ENCODE data around the gene QTRT2. TPM values are rescaled to one million over a fixed set of nuclear protein-coding genes. Genes with fewer than 3 reads are reported as not detected.

The QTRT2 gene
- polyA plus RNA-seq (ENCODE audit: insufficient read length) = 40.3 TPM
- long read RNA-seq, donor 1, full-length matches to known transcripts = 3 of 3 reads
- long read RNA-seq, donor 1, partial matches to known transcripts = 0 of 3 reads
- long read RNA-seq, donor 1, other reads (novel, unspliced or antisense) = 0 of 3 reads
- long read RNA-seq, donor 2, full-length matches to known transcripts = 5 of 5 reads
- long read RNA-seq, donor 2, partial matches to known transcripts = 0 of 5 reads
- long read RNA-seq, donor 2, other reads (novel, unspliced or antisense) = 0 of 5 reads
- long read RNA-seq, donor 3, partial matches to known transcripts = 0 of 3 reads
- long read RNA-seq, donor 3, other reads (novel, unspliced or antisense) = 0 of 3 reads
- long read RNA-seq, donor 4 = 0 reads
- long read RNA-seq, donor 5, full-length matches to known transcripts = 4 of 4 reads
- long read RNA-seq, donor 5, partial matches to known transcripts = 0 of 4 reads
- long read RNA-seq, donor 5, other reads (novel, unspliced or antisense) = 0 of 4 reads
- long read RNA-seq, donor 6, partial matches to known transcripts = 0 of 3 reads
- long read RNA-seq, donor 6, other reads (novel, unspliced or antisense) = 0 of 3 reads
- long read RNA-seq, donor 7, partial matches to known transcripts = 0 of 2 reads
- long read RNA-seq, donor 7, other reads (novel, unspliced or antisense) = 0 of 2 reads
- long read RNA-seq, donor 8 = 0 reads

GRCh38 chr3:114056130-114057010 lies at the start of gene QTRT2, which contains the start of gene CCDC191:
Gene QTRT2, plus strand, starts transcription at chr3:114056737. Its CDS starts 8,521 bp downstream, at chr3:114065258.
Gene CCDC191, minus strand, starts transcription at chr3:114056526. Its CDS starts 60 bp downstream, at chr3:114056466.
- peak; percentile 100 for DNase-seq

GRCh38 chr3:114011059-114011797 lies 45.3 kb upstream of the QTRT2 start:
- no peak for DNase-seq

GRCh38 chr3:114014211-114014610 lies 42.3 kb upstream of the QTRT2 start:
- DNase-seq = no peak

- DNase-seq = no peak
These were observed 37.1 kb upstream of the QTRT2 start for GRCh38 chr3:114019486-114019885.

- no peak for DNase-seq
These were observed 35.6 kb upstream of the QTRT2 start for GRCh38 chr3:114020907-114021306.

DNA sequence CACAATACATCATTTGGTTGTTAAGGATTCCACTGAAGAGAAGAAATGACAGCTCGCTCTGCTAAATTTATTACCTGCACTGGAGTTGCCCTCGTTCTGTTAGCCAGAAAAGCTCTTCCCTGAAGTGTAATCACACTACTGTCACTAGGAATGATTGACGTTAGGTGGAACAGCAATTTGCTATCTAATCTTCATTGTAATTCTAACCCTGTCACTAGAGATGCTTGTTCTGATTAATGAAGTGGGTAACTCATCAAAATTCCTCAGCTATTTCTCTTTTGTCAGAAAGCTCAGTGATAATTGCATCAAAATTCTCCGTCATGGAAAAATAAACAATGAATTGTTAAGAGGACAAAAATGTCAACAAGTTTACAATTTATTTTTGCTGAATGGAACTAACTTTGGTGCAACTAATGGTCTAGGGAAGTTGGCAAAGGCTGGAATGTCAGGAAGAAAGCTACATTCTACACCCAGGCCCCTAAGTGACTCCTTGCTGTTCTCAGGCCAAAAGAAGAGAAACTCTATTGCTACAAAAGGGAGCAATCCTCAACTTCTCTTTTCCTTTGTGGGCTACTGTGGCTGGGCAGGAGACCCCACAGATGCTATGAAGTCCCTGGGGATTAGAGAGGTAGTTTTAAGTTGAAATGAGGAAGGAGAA lies 34.3 kb upstream of the QTRT2 start:
- DNase-seq = peak; percentile 37

GRCh38 chr3:114025451-114025850 lies 31.1 kb upstream of the QTRT2 start:
- no peak for DNase-seq

- no peak for DNase-seq
These were observed 30.2 kb upstream of the QTRT2 start for GRCh38 chr3:114026331-114026730.

- DNase-seq = no peak
These were observed 22.8 kb upstream of the QTRT2 start for GRCh38 chr3:114033721-114034120.

DNA sequence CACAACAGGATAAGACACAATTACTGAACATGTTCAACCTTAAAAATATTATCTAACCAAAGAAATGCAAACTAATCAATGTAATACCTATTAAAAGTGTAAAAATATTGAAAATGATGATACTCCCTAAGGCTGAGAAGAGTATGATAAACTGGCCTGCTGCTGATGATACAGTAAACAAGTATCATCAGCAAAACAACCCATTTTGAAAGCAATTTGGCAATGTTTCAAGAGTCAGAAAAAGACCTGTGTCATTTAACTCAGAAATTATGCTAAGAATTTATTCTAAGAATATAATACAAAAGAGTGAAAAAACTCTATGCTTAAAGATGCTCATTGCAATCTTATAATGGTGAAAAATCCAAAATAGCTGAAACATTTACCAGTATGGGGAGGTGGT lies 22.3 kb upstream of the QTRT2 start:
- no peak for DNase-seq

DNA sequence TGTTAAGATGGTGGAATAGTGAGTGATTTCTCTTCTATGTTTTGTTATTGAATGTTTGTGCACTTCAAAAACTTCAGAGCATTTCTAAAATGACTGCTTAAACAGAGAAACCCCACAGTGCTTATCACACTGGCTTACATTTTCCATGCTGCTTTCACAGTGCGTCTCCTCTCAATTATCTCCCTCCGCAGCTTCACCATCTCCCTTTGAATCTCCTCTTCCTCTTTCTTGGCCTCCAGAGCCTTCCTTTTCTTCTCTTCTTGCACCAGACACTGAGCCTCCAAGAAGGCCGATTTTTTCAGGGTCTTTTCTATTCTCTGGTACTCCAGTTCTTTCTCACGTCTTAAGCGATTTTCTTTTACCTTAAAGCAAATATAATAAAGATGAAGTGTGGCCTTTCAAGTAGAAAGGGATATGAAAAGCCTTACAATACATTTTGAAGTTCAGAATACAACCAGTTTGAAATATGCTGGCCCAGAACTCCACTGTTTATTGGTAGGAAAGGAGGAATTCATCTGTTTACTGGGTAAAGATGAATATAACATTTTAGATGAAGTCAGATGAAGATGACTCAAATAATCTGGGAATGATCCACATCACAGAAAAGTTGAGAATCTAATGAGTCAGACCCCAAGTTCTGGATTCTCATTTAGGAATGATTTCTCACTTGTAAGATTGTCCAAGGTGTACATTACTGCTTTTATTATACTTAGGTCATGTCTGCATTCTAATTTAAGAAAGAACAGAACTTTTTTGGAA lies 21.6 kb upstream of the QTRT2 start:
- no peak for DNase-seq

DNA sequence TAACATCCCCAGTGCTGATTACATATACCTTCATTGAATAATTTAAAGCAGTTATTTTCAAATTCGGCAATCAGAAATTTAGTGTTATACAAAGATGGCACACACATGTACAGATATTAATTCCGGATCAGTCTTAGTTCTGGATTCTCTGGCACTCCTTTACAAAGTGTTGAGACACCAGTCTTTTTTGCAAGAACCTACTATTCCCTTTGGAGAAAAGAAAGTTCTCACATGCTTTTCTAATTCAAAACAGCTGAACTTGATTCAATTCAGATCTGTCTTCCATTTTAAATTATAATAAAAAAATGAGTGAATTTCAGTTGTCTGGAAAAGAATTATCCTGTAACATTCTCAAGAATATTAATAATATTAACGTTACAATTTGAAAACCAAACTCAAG lies 20.6 kb upstream of the QTRT2 start:
- no peak for DNase-seq

DNA sequence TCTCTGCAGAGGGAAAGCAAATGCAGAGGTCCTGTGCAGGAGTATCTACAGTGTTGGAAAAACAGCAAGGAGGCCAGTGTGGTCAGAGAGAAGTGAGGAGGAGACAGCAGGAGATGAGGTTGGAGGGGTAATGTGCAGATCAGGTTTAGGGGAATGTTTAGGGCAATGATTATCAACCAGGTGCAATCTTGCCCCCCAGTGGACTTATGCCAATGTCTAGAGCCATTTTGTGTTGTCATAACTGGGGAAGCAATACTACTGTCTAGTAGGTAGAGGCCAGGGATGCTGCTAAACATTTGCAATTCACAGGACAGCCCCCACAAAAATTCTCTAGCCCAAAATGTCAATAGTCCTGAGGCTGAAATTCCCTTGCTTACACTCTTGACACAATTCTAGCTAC lies 13.3 kb upstream of the QTRT2 start:
- DNase-seq = no peak

DNA sequence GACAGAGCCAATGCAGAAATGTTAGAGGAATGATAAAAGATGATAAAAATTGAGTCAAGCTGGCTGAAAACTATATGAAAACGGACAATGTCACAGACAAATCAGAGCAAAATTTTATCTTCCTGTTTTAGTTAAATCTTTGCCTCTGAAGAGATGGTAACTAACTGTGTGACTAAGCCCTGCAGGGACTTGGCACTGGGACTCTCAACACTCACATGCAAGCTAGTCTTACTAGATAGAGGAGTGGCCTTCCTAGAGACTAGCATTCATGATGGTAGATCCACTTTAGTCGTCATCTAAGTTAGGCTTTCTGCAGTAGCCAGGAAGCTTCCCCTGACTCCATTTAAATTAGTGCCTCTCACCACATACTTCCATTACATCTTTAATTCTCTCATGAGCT lies 4.3 kb upstream of the QTRT2 start:
- no peak for DNase-seq

DNA sequence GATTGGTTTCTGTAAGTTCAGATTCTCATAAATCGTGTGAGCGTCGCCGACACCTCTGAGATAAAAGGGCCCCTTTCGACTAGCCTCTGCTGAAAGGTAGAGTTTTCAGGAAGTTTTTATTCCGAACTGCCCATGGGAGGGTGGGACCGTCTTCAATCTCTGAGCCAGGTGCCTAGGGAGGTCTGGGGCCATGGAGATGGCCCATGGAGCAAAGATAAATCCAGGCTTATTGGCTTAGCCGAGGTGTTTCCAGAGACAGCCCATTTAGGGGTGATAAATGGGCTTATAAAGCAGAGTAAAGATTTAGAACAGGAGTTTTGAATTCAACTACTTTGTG lies 442 bp downstream of the QTRT2 start:
- DNase-seq = no peak

GRCh38 chr3:114058646-114059045 lies 2.1 kb downstream of the QTRT2 start:
- DNase-seq = no peak

DNA sequence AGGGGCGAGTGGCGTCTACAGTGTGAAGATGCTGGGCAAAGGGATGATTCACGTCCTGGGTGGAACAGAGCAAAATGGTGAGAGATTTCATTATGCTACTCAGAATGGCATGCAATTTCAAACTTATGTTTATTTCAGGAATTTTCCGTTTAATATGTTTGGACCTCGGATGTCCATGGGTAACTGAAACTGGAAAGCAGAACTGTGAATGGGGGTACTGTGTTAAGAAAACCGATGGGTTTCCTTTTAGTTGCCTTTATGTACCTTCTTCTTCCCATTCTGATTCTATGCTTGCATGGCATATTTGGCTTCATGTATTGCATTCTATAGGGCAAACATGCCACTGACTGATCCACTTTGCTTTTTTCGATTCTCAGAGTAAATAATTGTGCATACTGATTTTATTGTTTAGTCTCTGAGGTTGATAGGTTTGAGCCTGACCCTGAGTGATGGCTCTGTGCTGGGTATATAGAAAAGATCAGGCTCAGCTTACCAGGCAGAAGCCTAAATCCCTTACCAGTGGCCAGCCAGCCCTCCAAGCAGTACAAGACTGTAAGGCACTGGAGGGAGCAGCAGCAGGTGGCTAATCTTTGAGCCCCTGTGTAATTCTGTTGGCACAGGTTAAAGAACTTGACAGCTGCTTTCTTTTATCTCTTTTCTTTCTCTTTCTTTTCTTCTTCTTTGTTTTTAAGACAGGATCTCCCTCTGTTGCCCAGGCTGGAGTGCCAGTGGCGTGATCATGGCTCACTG lies 4.5 kb downstream of the QTRT2 start:
- no peak for DNase-seq

GRCh38 chr3:114067804-114068203 lies 11.3 kb downstream of the QTRT2 start:
- DNase-seq = no peak

GRCh38 chr3:114068336-114068735 lies 11.8 kb downstream of the QTRT2 start:
- no peak for DNase-seq

- DNase-seq = no peak
These were observed 15.2 kb downstream of the QTRT2 start for GRCh38 chr3:114071786-114072185.

Data from left kidney (tissue), 8 donors.